Measurements from ENCODE around the gene NFIC. TPM values are rescaled to one million over a fixed set of nuclear protein-coding genes. Genes with fewer than 3 reads are reported as not detected.
"Not testable (repeated sequence)": the region's sequence is repeated elsewhere in the genome, so short reads cannot be mapped to it uniquely, and the experiment has no call there.

NFIC gene
- total RNA-seq, 2 donors from 2014 or later = 16.7 to 18.1 TPM

DNA sequence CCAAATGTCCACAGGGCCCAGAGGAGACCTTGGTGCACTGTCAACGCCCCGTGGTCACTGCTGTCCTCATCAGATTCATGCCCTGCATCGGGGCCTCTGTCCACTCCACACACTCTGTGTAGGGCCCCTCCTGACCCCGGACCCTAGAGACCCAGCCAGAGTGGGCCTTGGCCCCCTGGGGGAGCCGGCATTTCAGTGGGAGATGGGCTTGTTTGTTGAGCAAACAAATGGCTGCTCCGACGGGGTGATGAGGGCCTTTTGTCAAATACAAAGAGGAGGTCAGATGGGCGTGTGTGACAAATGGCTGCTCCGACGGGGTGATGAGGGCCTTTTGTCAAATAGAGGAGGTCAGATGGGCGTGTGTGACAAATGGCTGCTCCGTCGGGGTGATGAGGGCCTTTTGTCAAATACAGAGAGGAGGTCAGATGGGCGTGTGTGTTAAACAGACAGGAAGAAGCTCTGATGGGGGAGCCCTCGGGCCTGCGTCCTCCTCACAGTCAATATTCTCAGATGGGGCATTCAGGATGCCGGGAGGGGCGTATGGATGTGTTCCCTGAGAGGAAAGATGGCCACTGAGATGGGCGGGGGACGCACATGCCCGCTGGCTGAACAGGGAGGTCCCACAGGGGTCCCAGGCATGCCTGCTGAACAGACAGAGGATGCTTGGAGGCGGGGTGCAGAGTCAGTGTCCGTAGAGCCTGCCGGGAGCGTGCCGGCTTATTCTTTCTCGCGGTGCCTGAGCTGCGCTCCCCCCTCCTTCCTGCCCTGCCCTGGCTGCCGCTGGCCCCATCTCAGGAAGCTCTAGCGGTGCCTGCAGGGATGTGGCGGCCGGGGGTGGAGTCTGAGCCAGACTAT is 77.7 kb downstream of the NFIC start:
- H3K4me3 Mint-ChIP-seq = no peak overlapping the region
- H3K27me3 Mint-ChIP-seq = no peaks in the 10 kb centered on the region
- H3K27ac Mint-ChIP-seq = no peak overlapping the region
- H3K4me1 Mint-ChIP-seq = no peaks in the 10 kb centered on the region
- no peaks in the 10 kb centered on the region for H3K36me3 Mint-ChIP-seq (ENCODE audit: low read depth)
- no peak for ATAC-seq (replicated peaks)
- H3K9me3 Mint-ChIP-seq = no peaks in the 10 kb centered on the region

DNA sequence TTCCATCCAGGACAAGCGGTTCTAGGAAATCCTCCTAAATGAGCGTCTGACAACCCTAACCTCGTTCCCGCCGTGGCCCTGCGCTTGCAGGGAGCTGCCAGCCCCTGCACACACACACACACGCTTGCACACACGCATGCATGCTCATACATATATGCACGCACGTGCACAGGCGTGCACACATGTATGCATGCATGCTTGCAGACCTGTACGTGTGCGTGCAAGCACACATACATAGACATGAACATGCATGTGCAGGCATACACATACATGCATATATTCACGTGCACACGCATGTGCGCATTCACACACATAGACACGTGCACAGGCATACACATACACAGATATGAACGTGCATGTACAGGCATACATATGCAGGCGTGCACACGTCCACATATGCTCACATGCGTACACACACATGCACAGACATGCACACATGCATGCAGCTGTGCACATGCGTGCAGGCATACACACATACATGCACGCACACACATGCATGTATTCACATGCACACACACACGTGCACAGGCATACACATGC is 78.4 kb downstream of the NFIC start:
- ATAC-seq (replicated peaks) = no peak
- H3K4me1 Mint-ChIP-seq = no peaks in the 10 kb centered on the region

GRCh38 chr19:3446657-3447056 is 80.3 kb downstream of the NFIC start:
- H3K9me3 Mint-ChIP-seq; H3K4me3 Mint-ChIP-seq; H3K4me1 Mint-ChIP-seq; H3K27me3 Mint-ChIP-seq; ATAC-seq (replicated peaks); H3K27ac Mint-ChIP-seq: not testable (repeated sequence)
- peaks cover 15% of the 10 kb centered on the region for H3K36me3 Mint-ChIP-seq (ENCODE audit: low read depth)

More for the DNA sequence above, 78.4 kb downstream of the NFIC start:
- no peaks in the 10 kb centered on the region for H3K9me3 Mint-ChIP-seq
- H3K36me3 Mint-ChIP-seq (ENCODE audit: low read depth) = no peaks in the 10 kb centered on the region
- H3K27me3 Mint-ChIP-seq = no peaks in the 10 kb centered on the region
- no peak overlapping the region for H3K4me3 Mint-ChIP-seq
- no peak overlapping the region for H3K27ac Mint-ChIP-seq

GRCh38 chr19:3448616-3449334 is 82.4 kb downstream of the NFIC start:
- Mint-ChIP-seq H3K36me3 (ENCODE audit: low read depth) (peaks cover 29% of the 10 kb centered on the region), H3K27me3 (no peaks in the 10 kb centered on the region), H3K4me3 (no peak overlapping the region), H3K27ac (no peak overlapping the region), H3K9me3 (no peaks in the 10 kb centered on the region), H3K4me1 (peaks cover 5% of the 10 kb centered on the region)
- no peak for ATAC-seq (replicated peaks)

DNA sequence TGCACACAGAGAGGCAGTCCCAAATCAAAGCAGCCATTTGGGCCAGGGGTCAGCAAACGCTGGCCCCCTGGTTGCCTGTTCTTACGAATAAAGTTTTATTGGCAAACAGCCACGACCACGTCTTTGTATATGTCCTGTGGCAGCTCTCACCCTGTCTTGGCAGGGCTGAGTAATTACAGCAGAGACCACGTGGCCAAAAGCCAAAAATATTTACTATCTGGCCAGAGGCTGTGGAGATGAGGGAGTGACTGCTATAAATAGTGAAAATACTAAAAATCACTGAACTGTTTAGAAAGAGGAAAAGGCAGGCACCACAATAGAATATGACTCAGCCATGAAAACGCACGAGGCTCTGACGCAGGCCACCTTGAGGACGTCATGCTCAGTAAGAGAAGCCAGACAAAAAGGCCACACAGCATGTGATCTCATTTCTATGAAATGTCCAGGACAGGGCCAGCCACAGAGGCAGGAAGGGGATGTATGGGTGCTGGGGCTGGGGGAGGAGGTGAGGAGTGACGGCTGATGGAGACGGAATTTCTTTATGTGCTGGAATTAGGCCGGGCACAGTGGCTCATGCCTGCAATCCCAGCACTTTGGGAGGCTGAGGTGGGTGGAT is 84.5 kb downstream of the NFIC start:
- H3K4me1 Mint-ChIP-seq = peaks cover 5% of the 10 kb centered on the region
- H3K36me3 Mint-ChIP-seq (ENCODE audit: low read depth) = peaks cover 29% of the 10 kb centered on the region
- no peak overlapping the region for H3K4me3 Mint-ChIP-seq
- H3K27ac Mint-ChIP-seq = no peak overlapping the region
- no peaks in the 10 kb centered on the region for H3K27me3 Mint-ChIP-seq
- no peaks in the 10 kb centered on the region for H3K9me3 Mint-ChIP-seq
- ATAC-seq (replicated peaks) = peak; percentile 56

GRCh38 chr19:3451451-3451866 is 85.1 kb downstream of the NFIC start:
- peaks cover 5% of the 10 kb centered on the region for H3K4me1 Mint-ChIP-seq
- H3K27me3 Mint-ChIP-seq = no peaks in the 10 kb centered on the region
- peaks cover 29% of the 10 kb centered on the region for H3K36me3 Mint-ChIP-seq (ENCODE audit: low read depth)
- no peaks in the 10 kb centered on the region for H3K9me3 Mint-ChIP-seq
- no peak for ATAC-seq (replicated peaks)
- H3K4me3 Mint-ChIP-seq = no peak overlapping the region
- H3K27ac Mint-ChIP-seq = no peak overlapping the region

- no peak overlapping the region for H3K27ac Mint-ChIP-seq
- H3K9me3 Mint-ChIP-seq = no peaks in the 10 kb centered on the region
- peaks cover 5% of the 10 kb centered on the region for H3K4me1 Mint-ChIP-seq
- peaks cover 29% of the 10 kb centered on the region for H3K36me3 Mint-ChIP-seq (ENCODE audit: low read depth)
- no peaks in the 10 kb centered on the region for H3K27me3 Mint-ChIP-seq
- no peak for ATAC-seq (replicated peaks)
- H3K4me3 Mint-ChIP-seq = no peak overlapping the region
Observed at GRCh38 chr19:3452171-3452941, 86.0 kb downstream of the NFIC start.

GRCh38 chr19:3452942-3453214 is 86.5 kb downstream of the NFIC start:
- H3K27me3 Mint-ChIP-seq; H3K27ac Mint-ChIP-seq; H3K9me3 Mint-ChIP-seq; H3K4me1 Mint-ChIP-seq; H3K4me3 Mint-ChIP-seq; ATAC-seq (replicated peaks): not testable (repeated sequence)
- peaks cover 29% of the 10 kb centered on the region for H3K36me3 Mint-ChIP-seq (ENCODE audit: low read depth)

- no peaks in the 10 kb centered on the region for H3K9me3 Mint-ChIP-seq
- H3K36me3 Mint-ChIP-seq (ENCODE audit: low read depth) = peaks cover 29% of the 10 kb centered on the region
- peaks cover 5% of the 10 kb centered on the region for H3K4me1 Mint-ChIP-seq
- no peak overlapping the region for H3K27ac Mint-ChIP-seq
- H3K4me3 Mint-ChIP-seq = no peak overlapping the region
- ATAC-seq (replicated peaks) = no peak
- no peaks in the 10 kb centered on the region for H3K27me3 Mint-ChIP-seq
Observed at GRCh38 chr19:3453840-3454239, 87.5 kb downstream of the NFIC start.

DNA sequence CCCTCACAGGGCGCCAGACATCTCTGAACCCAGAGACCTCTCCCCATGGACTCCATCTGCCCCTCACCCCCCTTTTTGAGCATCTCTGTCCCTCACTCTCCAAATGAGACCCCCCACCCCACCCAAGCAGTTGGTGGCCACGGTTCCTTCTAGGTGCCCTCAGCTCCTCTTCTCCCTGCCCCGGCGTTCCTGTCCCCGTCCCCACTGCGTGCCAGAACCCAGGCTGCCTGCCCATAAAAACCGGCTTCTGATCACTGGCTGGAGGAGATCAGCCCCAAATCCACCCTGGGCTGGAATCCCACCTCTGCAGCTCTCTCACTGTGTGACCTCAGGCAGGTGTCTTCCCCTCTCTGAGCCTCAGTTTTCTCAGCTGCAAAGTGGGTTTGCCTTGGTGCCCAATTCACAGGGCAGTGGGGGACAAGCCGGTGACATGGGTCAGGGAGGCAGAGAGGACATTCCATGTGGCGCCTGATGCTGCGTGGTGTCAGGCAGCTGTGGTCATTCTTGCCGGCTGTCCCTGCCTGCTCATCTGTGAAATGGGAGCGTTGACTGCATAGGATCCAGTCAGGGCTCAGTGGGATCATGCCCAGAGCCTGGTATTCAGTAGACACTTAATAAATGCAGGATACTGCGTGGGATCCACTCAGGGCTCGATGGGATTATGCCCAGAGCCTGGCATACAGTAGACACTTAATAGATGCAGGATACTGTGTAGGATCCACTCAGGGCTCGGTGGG is 88.4 kb downstream of the NFIC start:
- Mint-ChIP-seq H3K4me1 (peaks cover 5% of the 10 kb centered on the region), H3K27ac (no peak overlapping the region), H3K36me3 (ENCODE audit: low read depth) (peaks cover 29% of the 10 kb centered on the region), H3K27me3 (no peaks in the 10 kb centered on the region), H3K4me3 (no peak overlapping the region), H3K9me3 (no peaks in the 10 kb centered on the region)
- ATAC-seq (replicated peaks) = no peak

DNA sequence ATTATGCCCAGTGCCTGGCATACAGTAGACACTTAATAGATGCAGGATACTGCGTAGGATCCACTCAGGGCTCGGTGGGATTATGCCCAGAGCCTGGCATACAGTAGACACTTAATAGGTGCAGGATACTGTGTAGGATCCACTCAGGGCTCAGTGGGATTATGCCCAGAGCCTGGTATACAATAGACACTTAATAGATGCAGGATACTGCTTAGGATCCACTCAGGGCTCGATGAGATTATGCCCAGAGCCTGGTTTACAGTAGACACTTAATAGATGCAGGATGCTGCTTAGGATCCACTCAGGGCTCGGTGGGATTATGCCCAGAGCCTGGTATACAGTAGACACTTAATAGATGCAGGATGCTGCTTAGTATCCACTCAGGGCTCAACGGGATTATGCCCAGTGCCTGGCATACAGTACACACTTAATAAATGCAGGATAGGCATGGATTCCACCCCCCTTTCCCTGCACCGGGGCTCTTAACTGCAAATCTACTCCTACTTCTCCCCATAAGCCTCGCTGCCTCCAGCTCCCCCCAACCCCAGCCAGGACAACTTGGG is 89.1 kb downstream of the NFIC start:
- Mint-ChIP-seq H3K36me3 (ENCODE audit: low read depth) (peaks cover 26% of the 10 kb centered on the region), H3K9me3 (no peaks in the 10 kb centered on the region), H3K27ac (no peak overlapping the region), H3K27me3 (no peaks in the 10 kb centered on the region), H3K4me3 (no peak overlapping the region), H3K4me1 (peaks cover 5% of the 10 kb centered on the region)
- no peak for ATAC-seq (replicated peaks)

DNA sequence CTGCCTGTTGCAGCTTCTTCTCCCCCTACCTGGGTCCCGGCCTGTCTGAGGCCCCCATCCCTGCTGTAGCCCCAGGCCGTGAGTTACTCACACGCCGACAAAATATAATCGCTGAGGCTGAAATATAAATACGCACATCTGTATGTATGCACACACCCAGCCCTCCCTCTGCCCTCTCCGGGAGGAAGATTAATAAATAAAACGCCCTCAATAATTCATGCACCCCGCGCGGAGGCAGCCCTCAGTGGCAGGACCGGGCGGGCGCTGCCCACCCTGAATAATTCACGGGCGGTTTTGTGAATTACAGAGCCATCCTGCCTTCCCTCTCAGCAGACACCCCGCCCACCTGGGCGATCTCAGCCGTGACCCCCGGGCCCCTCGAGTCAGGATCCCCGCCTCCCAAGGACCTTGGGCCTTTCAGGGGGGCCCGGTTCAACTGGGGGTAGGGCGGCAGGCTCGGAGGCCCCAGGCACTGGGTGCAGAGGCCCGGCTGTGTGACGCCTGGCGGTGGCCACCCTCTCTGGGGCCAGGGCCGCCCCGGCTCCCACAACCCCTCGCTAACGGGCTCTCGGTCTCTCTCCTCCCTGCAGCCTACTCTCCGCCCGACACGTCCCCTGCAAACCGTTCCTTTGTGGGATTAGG is 89.7 kb downstream of the NFIC start:
- Mint-ChIP-seq H3K9me3 (no peaks in the 10 kb centered on the region), H3K36me3 (ENCODE audit: low read depth) (peaks cover 20% of the 10 kb centered on the region), H3K27me3 (no peaks in the 10 kb centered on the region), H3K4me1 (peaks cover 2% of the 10 kb centered on the region), H3K27ac (no peak overlapping the region), H3K4me3 (no peak overlapping the region)
- ATAC-seq (replicated peaks) = no peak

DNA sequence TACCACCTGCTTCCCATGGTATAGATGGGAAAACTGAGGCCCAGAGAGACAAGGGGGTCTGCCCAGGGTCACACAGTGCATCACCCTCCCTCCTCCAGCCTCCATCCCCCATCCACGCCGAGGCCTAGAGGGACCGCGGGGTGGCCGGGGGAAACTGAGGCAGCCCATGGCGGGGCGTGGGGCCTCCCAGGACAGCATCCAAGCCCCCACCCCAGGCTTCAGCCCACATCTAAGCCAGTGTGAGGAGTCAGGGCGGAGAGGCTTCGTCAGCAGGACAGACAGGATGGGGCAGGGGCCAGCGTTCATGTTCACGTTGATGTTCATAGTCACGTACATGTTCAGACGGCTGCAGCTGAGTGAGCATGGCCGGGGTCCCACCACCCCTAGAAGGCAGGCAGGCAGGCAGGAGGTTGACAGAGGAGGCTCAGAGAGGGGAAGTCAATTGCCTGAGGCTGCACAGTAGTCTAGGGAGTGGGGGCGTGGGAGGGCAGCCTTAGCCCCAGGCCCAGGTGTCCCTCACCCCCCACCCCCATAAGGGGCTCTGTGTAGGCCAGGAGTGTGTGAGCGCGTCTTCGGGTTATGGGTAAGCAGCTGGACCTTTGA is 90.6 kb downstream of the NFIC start:
- Mint-ChIP-seq H3K27ac (no peak overlapping the region), H3K4me1 (no peaks in the 10 kb centered on the region), H3K9me3 (no peaks in the 10 kb centered on the region), H3K36me3 (ENCODE audit: low read depth) (peaks cover 11% of the 10 kb centered on the region), H3K4me3 (no peak overlapping the region), H3K27me3 (no peaks in the 10 kb centered on the region)
- no peak for ATAC-seq (replicated peaks)

Measured in activated T-helper 17 cell treated with anti-CD3 and anti-CD28 coated beads, Interleukin-2, amount 50 U/mL, for 72 hours (primary cell).